ENCODE measurements around the gene PITPNB. TPM values are rescaled to one million over a fixed set of nuclear protein-coding genes. Genes with fewer than 3 reads are reported as not detected.

PITPNB gene
- total RNA-seq (2021) (70.7 to 76.2 TPM (median 71.7 TPM) in 3 replicates), Bru-seq, nascent RNA (percentile 91 among the genes with signal in this experiment)
- long read RNA-seq, experiment 1, transcript PITPNB-208 (3 exons, 766 nt) = major isoform, 9 of 561 reads
- long read RNA-seq, experiment 1, partial matches to known transcripts = 25 of 561 reads
- long read RNA-seq, experiment 1, other reads (novel, unspliced or antisense) = 527 of 561 reads
- long read RNA-seq, experiment 2, partial matches to known transcripts = 10 of 87 reads
- long read RNA-seq, experiment 2, other reads (novel, unspliced or antisense) = 77 of 87 reads
- long read RNA-seq, experiment 3, transcript PITPNB-208 (3 exons, 766 nt) = major isoform, 12 of 192 reads
- long read RNA-seq, experiment 3, partial matches to known transcripts = 21 of 192 reads
- long read RNA-seq, experiment 3, other reads (novel, unspliced or antisense) = 158 of 192 reads

DNA sequence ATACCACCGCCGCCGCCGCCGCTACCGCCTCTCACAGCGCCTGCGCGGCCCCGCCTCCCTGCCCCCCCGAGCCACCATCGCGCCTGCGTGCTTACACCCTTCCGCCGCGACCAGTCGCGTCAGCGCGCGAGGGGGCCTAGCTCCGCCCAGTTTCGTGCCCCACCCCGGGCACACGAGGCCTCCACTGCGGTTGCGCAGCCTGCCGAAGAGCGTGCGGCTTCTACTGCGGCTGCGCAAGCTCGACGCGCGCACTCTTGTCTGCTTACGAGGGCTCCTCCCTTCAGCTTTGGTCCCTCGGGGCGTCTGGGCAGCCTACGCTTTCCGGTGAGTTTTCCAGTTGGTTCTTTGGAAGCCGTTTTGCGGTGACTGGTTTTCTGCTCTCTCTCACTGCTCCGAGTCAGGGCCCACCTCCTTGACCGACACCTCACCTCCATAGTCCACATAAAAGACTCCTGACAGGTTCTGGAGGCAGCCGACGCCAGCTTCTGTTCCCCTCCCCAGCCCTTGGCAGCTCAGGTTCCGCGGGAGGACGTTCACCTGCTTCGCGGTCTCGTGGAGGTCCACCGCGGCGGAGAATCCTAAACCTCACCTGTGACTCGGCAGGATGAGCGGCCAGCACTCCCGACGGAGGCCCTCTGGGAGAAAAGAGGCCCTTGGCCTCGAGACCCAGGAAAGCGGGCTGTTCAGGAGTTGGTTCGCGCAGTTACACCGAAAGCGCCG is at the start of gene PITPNB:
Gene PITPNB (minus strand): TSS at position 35 of the 720 bp plus-strand sequence. CDS start 65 bp downstream, outside the sequence.
- ChIA-PET CTCF (interaction anchor here (0.6 to 3.4 kb wide), 17 partner anchors 11 to 101 kb away, joined by 3 to 38 read pairs (median 7); no protein-coding TSS in a partner anchor), POLR2A (interaction anchor here (0.7 to 2.1 kb wide), 5 partner anchors 11 to 72 kb away, joined by 3 to 8 read pairs (median 4); no protein-coding TSS in a partner anchor)
- H3K27ac Mint-ChIP-seq = peak within 1 kb of the TSS; percentile 99
- peak within 1 kb of the TSS; percentile 96 for H3K4me3 Mint-ChIP-seq
- DNase-seq (ENCODE audit: low spot score) (peak; percentile 99), ATAC-seq (peak; percentile 87)
- no peaks in the 10 kb centered on the region for H3K9me3 Mint-ChIP-seq
- peaks cover 27% of the 10 kb centered on the region for H3K36me3 Mint-ChIP-seq
- H3K4me1 Mint-ChIP-seq = peaks cover 39% of the 10 kb centered on the region
- H3K27me3 Mint-ChIP-seq (ENCODE audit: low read depth) = no peaks in the 10 kb centered on the region
- TF ChIP-seq, protein P1, sequence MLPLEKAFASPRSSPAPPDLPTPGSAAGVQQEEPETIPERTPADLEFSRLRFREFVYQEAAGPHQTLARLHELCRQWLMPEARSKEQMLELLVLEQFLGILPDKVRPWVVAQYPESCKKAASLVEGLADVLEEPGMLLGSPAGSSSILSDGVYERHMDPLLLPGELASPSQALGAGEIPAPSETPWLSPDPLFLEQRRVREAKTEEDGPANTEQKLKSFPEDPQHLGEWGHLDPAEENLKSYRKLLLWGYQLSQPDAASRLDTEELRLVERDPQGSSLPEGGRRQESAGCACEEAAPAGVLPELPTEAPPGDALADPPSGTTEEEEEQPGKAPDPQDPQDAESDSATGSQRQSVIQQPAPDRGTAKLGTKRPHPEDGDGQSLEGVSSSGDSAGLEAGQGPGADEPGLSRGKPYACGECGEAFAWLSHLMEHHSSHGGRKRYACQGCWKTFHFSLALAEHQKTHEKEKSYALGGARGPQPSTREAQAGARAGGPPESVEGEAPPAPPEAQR (CRISPR knock-in tag; IDR thresholded peaks at IDR 0.05) = no peak
- TF ChIP-seq GTF2I (CRISPR knock-in tag; conservative IDR thresholded peaks at IDR 0.05) (no peak), GABPB1 (CRISPR knock-in tag; IDR thresholded peaks at IDR 0.05) (peak; percentile 69; the same call in 1 of the 2 replicates), IRF2 (CRISPR knock-in tag; IDR thresholded peaks at IDR 0.05; ENCODE audit: borderline replicate concordance, low read depth) (no peak), ZNF423 (CRISPR knock-in tag; IDR thresholded peaks at IDR 0.05) (no peak), NR2C2 (CRISPR knock-in tag; IDR thresholded peaks at IDR 0.05) (no peak), ZBTB43 (CRISPR knock-in tag; IDR thresholded peaks at IDR 0.05) (peak; percentile 53; the same call in 1 of the 2 replicates), ZBTB21 (CRISPR knock-in tag; IDR thresholded peaks at IDR 0.05; ENCODE audit: borderline replicate concordance) (no peak), EMX1 (CRISPR knock-in tag; IDR thresholded peaks at IDR 0.05) (no peak), ZNF532 (CRISPR knock-in tag; IDR thresholded peaks at IDR 0.05; ENCODE audit: borderline replicate concordance) (no peak), MYBL2 (CRISPR knock-in tag; IDR thresholded peaks at IDR 0.05) (peak; percentile 74; the same call in 1 of the 2 replicates), NFYB (CRISPR knock-in tag; conservative IDR thresholded peaks at IDR 0.05; ENCODE audit: low read depth) (0 out of 2 replicates have a peak, but pooled peaks have one; percentile 15), FOXK1 (CRISPR knock-in tag; IDR thresholded peaks at IDR 0.05) (peak; percentile 84)
- TF ChIP-seq, protein P2, sequence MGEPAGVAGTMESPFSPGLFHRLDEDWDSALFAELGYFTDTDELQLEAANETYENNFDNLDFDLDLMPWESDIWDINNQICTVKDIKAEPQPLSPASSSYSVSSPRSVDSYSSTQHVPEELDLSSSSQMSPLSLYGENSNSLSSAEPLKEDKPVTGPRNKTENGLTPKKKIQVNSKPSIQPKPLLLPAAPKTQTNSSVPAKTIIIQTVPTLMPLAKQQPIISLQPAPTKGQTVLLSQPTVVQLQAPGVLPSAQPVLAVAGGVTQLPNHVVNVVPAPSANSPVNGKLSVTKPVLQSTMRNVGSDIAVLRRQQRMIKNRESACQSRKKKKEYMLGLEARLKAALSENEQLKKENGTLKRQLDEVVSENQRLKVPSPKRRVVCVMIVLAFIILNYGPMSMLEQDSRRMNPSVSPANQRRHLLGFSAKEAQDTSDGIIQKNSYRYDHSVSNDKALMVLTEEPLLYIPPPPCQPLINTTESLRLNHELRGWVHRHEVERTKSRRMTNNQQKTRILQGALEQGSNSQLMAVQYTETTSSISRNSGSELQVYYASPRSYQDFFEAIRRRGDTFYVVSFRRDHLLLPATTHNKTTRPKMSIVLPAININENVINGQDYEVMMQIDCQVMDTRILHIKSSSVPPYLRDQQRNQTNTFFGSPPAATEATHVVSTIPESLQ (CRISPR knock-in tag; IDR thresholded peaks at IDR 0.05) = no peak
- TF ChIP-seq, protein P3, sequence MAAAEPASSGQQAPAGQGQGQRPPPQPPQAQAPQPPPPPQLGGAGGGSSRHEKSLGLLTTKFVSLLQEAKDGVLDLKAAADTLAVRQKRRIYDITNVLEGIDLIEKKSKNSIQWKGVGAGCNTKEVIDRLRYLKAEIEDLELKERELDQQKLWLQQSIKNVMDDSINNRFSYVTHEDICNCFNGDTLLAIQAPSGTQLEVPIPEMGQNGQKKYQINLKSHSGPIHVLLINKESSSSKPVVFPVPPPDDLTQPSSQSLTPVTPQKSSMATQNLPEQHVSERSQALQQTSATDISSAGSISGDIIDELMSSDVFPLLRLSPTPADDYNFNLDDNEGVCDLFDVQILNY (CRISPR knock-in tag; IDR thresholded peaks at IDR 0.05) = peak; percentile 34
- TF ChIP-seq, protein P4, sequence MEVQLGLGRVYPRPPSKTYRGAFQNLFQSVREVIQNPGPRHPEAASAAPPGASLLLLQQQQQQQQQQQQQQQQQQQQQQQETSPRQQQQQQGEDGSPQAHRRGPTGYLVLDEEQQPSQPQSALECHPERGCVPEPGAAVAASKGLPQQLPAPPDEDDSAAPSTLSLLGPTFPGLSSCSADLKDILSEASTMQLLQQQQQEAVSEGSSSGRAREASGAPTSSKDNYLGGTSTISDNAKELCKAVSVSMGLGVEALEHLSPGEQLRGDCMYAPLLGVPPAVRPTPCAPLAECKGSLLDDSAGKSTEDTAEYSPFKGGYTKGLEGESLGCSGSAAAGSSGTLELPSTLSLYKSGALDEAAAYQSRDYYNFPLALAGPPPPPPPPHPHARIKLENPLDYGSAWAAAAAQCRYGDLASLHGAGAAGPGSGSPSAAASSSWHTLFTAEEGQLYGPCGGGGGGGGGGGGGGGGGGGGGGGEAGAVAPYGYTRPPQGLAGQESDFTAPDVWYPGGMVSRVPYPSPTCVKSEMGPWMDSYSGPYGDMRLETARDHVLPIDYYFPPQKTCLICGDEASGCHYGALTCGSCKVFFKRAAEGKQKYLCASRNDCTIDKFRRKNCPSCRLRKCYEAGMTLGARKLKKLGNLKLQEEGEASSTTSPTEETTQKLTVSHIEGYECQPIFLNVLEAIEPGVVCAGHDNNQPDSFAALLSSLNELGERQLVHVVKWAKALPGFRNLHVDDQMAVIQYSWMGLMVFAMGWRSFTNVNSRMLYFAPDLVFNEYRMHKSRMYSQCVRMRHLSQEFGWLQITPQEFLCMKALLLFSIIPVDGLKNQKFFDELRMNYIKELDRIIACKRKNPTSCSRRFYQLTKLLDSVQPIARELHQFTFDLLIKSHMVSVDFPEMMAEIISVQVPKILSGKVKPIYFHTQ (CRISPR knock-in tag; IDR thresholded peaks at IDR 0.05) = no peak
- TF ChIP-seq, protein P5, sequence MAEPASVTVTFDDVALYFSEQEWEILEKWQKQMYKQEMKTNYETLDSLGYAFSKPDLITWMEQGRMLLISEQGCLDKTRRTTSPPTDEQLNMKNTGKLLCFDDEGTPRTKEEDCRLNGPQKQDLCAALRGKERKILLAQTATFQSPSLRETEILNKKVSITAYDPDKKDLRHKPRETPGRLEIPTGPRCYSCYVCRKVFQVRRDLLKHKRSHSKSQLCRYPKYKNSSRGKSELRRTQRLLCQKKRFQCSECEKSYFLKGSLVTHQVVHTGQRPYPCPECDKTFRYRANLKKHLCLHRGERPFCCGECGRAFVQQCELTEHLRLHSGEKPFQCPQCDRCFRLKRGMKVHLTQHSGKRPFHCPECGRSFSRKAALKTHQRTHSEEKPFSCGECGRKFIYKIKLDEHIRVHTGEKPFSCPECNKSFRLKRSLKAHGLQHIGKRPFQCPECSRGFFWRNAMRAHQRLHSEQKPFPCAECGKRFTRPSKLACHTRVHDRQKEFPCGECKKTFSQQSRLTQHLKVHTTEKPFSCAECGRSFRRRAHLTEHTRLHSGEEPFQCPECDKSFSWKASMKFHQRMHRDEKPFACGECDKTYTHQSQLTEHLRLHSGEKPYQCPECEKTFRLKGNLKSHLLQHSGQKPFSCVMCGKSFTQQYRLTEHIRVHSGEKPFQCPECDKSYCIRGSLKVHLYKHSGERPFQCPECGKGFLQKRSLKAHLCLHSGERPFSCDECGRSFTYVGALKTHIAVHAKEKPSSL (CRISPR knock-in tag; conservative IDR thresholded peaks at IDR 0.05) = no peak

All from WTC11 (cell line).